Left kidney (tissue), 2 donors: ENCODE measurements around the gene TOMM20. TPM values are rescaled to one million over a fixed set of nuclear protein-coding genes. Genes with fewer than 3 reads are reported as not detected.
A peak's percentile ranks its signal among the peaks of the same experiment; 100 is the strongest.

ENCODE experiments used
- DNase-seq: peaks from one replicate; pipeline ENCODE4 v3.0.0-alpha.2; 2013
- polyA plus RNA-seq: library from polyadenylated mRNA; unstranded; fragments of 120-200 nt; gene quantifications from one replicate; pipeline ENCODE4 v1.2.1, GENCODE V29; 2013; ENCODE audit not compliant: insufficient read length

The TOMM20 gene
- polyA plus RNA-seq, 1 donor = 236 TPM

GRCh38 chr1:235138821-235139220 lies 10.2 kb upstream of the TOMM20 start:
- DNase-seq = no peak

GRCh38 chr1:235136111-235136510 lies 7.5 kb upstream of the TOMM20 start:
- DNase-seq = no peak

- DNase-seq = no peak
These were observed 5.5 kb upstream of the TOMM20 start for GRCh38 chr1:235134171-235134570.

GRCh38 chr1:235133086-235133485 lies 4.4 kb upstream of the TOMM20 start:
- no peak for DNase-seq

- DNase-seq = no peak
These were observed 3.3 kb upstream of the TOMM20 start for GRCh38 chr1:235131961-235132360.

GRCh38 chr1:235130766-235131270 lies 2.2 kb upstream of the TOMM20 start:
- DNase-seq = no peak

GRCh38 chr1:235129774-235130570 lies 1.3 kb upstream of the TOMM20 start:
- no peak for DNase-seq

- peak; percentile 28 for DNase-seq
These were observed 743 bp downstream of the TOMM20 start for GRCh38 chr1:235127732-235128455.

GRCh38 chr1:235127203-235127602 lies 1.4 kb downstream of the TOMM20 start:
- DNase-seq = no peak

- DNase-seq = no peak
These were observed 4.0 kb downstream of the TOMM20 start for GRCh38 chr1:235124665-235125064.

GRCh38 chr1:235124111-235124510 lies 4.5 kb downstream of the TOMM20 start:
- DNase-seq = no peak

- no peak for DNase-seq
These were observed 6.3 kb downstream of the TOMM20 start for GRCh38 chr1:235122348-235122747.

GRCh38 chr1:235113183-235113917 lies 15.3 kb downstream of the TOMM20 start:
- DNase-seq = no peak

GRCh38 chr1:235112297-235113182 lies 16.1 kb downstream of the TOMM20 start:
- DNase-seq = no peak

GRCh38 chr1:235111107-235111506 lies 17.5 kb downstream of the TOMM20 start:
- DNase-seq = no peak

- no peak for DNase-seq
These were observed 19.8 kb downstream of the TOMM20 start for GRCh38 chr1:235108876-235109275.

- no peak for DNase-seq
These were observed 20.4 kb downstream of the TOMM20 start for GRCh38 chr1:235108185-235108593.

- DNase-seq = no peak
These were observed 21.1 kb downstream of the TOMM20 start for GRCh38 chr1:235107368-235108184.

- DNase-seq = no peak
These were observed 22.2 kb downstream of the TOMM20 start for GRCh38 chr1:235106457-235106856.
